ENCODE data around the gene CSTA.
A peak's percentile ranks its signal among the peaks of the same experiment; 100 is the strongest.

CSTA gene

GRCh38 chr3:122382888-122383666, 58.0 kb downstream of the CSTA start, which contains the start of gene MIX23:
Gene MIX23 (minus strand): TSS chr3:122383231. CDS start chr3:122383224, 7 bp downstream.
- Histone ChIP-seq H3K4me1 (no peaks in the 10 kb centered on the region), H3K36me3 (ENCODE audit: control insufficient read depth, insufficient read depth, low read length) (no peaks in the 10 kb centered on the region), H3K27ac (peak within 1 kb of the TSS; percentile 88), H3K9ac (peak within 1 kb of the TSS; percentile 73), H2AFZ (peak within 1 kb of the TSS; percentile 93), H3K4me2 (ENCODE audit: low read length) (peak within 1 kb of the TSS; percentile 65), H3K4me3 (ENCODE audit: low read depth, low read length) (peak within 1 kb of the TSS; percentile 66), H3K9me3 (ENCODE audit: control insufficient read depth, low read length) (no peaks in the 10 kb centered on the region), H3K79me2 (peaks cover 15% of the 10 kb centered on the region), H3K27me3 (ENCODE audit: control insufficient read depth, insufficient read depth, low read length) (no peaks in the 10 kb centered on the region)
- no peak for TF ChIP-seq CTCF (IDR thresholded peaks at IDR 0.05)

GRCh38 chr3:122383771-122384697, 59.0 kb downstream of the CSTA start, which contains the start of gene FAM162A:
Gene FAM162A (plus strand): TSS chr3:122384182. CDS start chr3:122384266, 84 bp downstream.
- Histone ChIP-seq H3K79me2 (peaks cover 18% of the 10 kb centered on the region), H3K4me2 (ENCODE audit: low read length) (peak within 1 kb of the TSS; percentile 65), H3K27ac (peak within 1 kb of the TSS; percentile 88), H3K36me3 (ENCODE audit: control insufficient read depth, insufficient read depth, low read length) (no peaks in the 10 kb centered on the region), H3K4me3 (ENCODE audit: low read depth, low read length) (peak within 1 kb of the TSS; percentile 66), H3K4me1 (no peaks in the 10 kb centered on the region), H2AFZ (peak within 1 kb of the TSS; percentile 93), H3K9ac (peak within 1 kb of the TSS; percentile 73), H3K9me3 (ENCODE audit: control insufficient read depth, low read length) (no peaks in the 10 kb centered on the region), H3K27me3 (ENCODE audit: control insufficient read depth, insufficient read depth, low read length) (no peaks in the 10 kb centered on the region)
- peak; percentile 88 for TF ChIP-seq CTCF (IDR thresholded peaks at IDR 0.05)

- Histone ChIP-seq H3K27me3 (ENCODE audit: control insufficient read depth, insufficient read depth, low read length) (no peaks in the 10 kb centered on the region), H3K9me3 (ENCODE audit: control insufficient read depth, low read length) (no peaks in the 10 kb centered on the region), H3K27ac (no peak overlapping the region), H3K4me3 (ENCODE audit: low read depth, low read length) (no peak overlapping the region), H3K36me3 (ENCODE audit: control insufficient read depth, insufficient read depth, low read length) (no peaks in the 10 kb centered on the region), H2AFZ (no peak overlapping the region), H3K79me2 (peaks cover 16% of the 10 kb centered on the region), H3K4me2 (ENCODE audit: low read length) (no peak overlapping the region), H3K9ac (no peak overlapping the region), H3K4me1 (no peaks in the 10 kb centered on the region)
- no peak for TF ChIP-seq CTCF (IDR thresholded peaks at IDR 0.05)
Measured at GRCh38 chr3:122387709-122388108, 62.7 kb downstream of the CSTA start.

GRCh38 chr3:122389197-122389596, 64.1 kb downstream of the CSTA start:
- no peak overlapping the region for H3K4me2 ChIP-seq (ENCODE audit: low read length)
- H3K9ac ChIP-seq, result no peak overlapping the region
- H3K4me1 ChIP-seq, result peaks cover 3% of the 10 kb centered on the region
- H3K27ac ChIP-seq, result no peak overlapping the region
- no peaks in the 10 kb centered on the region for H3K9me3 ChIP-seq (ENCODE audit: control insufficient read depth, low read length)
- no peak for TF ChIP-seq CTCF (IDR thresholded peaks at IDR 0.05)
- no peak overlapping the region for H3K4me3 ChIP-seq (ENCODE audit: low read depth, low read length)
- H3K36me3 ChIP-seq (ENCODE audit: control insufficient read depth, insufficient read depth, low read length), result no peaks in the 10 kb centered on the region
- no peak overlapping the region for H2AFZ ChIP-seq
- H3K79me2 ChIP-seq, result peaks cover 13% of the 10 kb centered on the region
- H3K27me3 ChIP-seq (ENCODE audit: control insufficient read depth, insufficient read depth, low read length), result no peaks in the 10 kb centered on the region
